ENCODE data around the gene TMEM132D.
"Not testable (repeated sequence)": the region's sequence is repeated elsewhere in the genome, so short reads cannot be mapped to it uniquely, and the experiment has no call there.

Gene TMEM132D

DNA sequence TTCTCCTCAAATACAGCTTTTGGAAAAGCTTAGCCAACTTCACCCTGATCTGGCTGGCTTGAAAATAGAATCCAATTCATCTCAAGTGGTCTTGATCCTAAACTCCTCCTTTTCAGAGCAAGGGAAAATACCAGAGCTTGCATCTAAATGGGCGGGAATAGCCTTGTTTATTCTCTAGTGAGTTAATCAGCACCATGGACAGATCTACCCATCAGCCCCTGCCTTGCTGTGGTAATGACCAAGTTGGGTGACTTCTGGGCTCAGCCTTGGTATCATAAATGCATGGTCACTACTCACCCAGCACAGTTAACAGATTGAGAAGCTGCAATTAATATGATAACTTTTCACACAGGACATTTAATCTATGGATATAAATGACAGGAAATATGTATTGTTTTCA, 853.9 kb downstream of the TMEM132D start:
- Histone ChIP-seq H3K9ac (ENCODE audit: low read length) (no peak overlapping the region), H3K79me2 (ENCODE audit: insufficient read depth, low read length) (no peaks in the 10 kb centered on the region), H3K27ac (ENCODE audit: low read depth, low read length) (no peak overlapping the region), H3K4me2 (ENCODE audit: low read depth, low read length, poor library complexity, severe bottlenecking) (no peak overlapping the region), H3F3A (ENCODE audit: insufficient read depth) (no peaks in the 10 kb centered on the region), H3K9me3 (ENCODE audit: insufficient read depth, low read length) (no peaks in the 10 kb centered on the region), H3K4me3 (ENCODE audit: insufficient read depth, low read length, poor library complexity, severe bottlenecking) (no peak overlapping the region), H4K20me1 (ENCODE audit: low read depth, low read length) (no peaks in the 10 kb centered on the region), H3K9me2 (replicated peaks; ENCODE audit: insufficient read depth, low read length) (no peaks in the 10 kb centered on the region), H2AFZ (ENCODE audit: low read depth, low read length, severe bottlenecking) (no peak overlapping the region), H3K36me3 (ENCODE audit: low read length) (no peaks in the 10 kb centered on the region), H3K27me3 (ENCODE audit: low read length) (0 out of 2 replicates have a peak, but pooled peaks cover 2% of the 10 kb centered on the region)
- TF ChIP-seq EZH2phosphoT487 (conservative IDR thresholded peaks at IDR 0.05; ENCODE audit: low read length) = no peak
- TF ChIP-seq CTCF (IDR thresholded peaks at IDR 0.05; ENCODE audit: insufficient read depth, low read length, poor library complexity, severe bottlenecking) = no peak

- not testable (repeated sequence) for H3K27me3 ChIP-seq (ENCODE audit: low read length); H3K4me2 ChIP-seq (ENCODE audit: low read depth, low read length, poor library complexity, severe bottlenecking); H2AFZ ChIP-seq (ENCODE audit: low read depth, low read length, severe bottlenecking); H3F3A ChIP-seq (ENCODE audit: insufficient read depth); H3K9me2 ChIP-seq (replicated peaks; ENCODE audit: insufficient read depth, low read length); H3K36me3 ChIP-seq (ENCODE audit: low read length); H3K27ac ChIP-seq (ENCODE audit: low read depth, low read length); H3K9ac ChIP-seq (ENCODE audit: low read length); H4K20me1 ChIP-seq (ENCODE audit: low read depth, low read length); H3K9me3 ChIP-seq (ENCODE audit: insufficient read depth, low read length); H3K79me2 ChIP-seq (ENCODE audit: insufficient read depth, low read length); H3K4me3 ChIP-seq (ENCODE audit: insufficient read depth, low read length, poor library complexity, severe bottlenecking)
Measured at GRCh38 chr12:129043334-129043733, 860.5 kb downstream of the TMEM132D start.

- Histone ChIP-seq H3K4me3 (ENCODE audit: insufficient read depth, low read length, poor library complexity, severe bottlenecking) (no peak overlapping the region), H3K27ac (ENCODE audit: low read depth, low read length) (no peak overlapping the region), H3K4me2 (ENCODE audit: low read depth, low read length, poor library complexity, severe bottlenecking) (no peak overlapping the region), H3K9me2 (replicated peaks; ENCODE audit: insufficient read depth, low read length) (no peaks in the 10 kb centered on the region), H4K20me1 (ENCODE audit: low read depth, low read length) (no peaks in the 10 kb centered on the region), H3K27me3 (ENCODE audit: low read length) (no peaks in the 10 kb centered on the region), H3K9ac (ENCODE audit: low read length) (no peak overlapping the region), H3K79me2 (ENCODE audit: insufficient read depth, low read length) (no peaks in the 10 kb centered on the region), H3K36me3 (ENCODE audit: low read length) (no peaks in the 10 kb centered on the region), H3K9me3 (ENCODE audit: insufficient read depth, low read length) (no peaks in the 10 kb centered on the region), H2AFZ (ENCODE audit: low read depth, low read length, severe bottlenecking) (no peak overlapping the region), H3F3A (ENCODE audit: insufficient read depth) (no peaks in the 10 kb centered on the region)
- TF ChIP-seq CTCF (IDR thresholded peaks at IDR 0.05; ENCODE audit: insufficient read depth, low read length, poor library complexity, severe bottlenecking) (no peak), EZH2phosphoT487 (conservative IDR thresholded peaks at IDR 0.05; ENCODE audit: low read length) (no peak)
Measured at GRCh38 chr12:129036135-129036534, 867.7 kb downstream of the TMEM132D start.

DNA sequence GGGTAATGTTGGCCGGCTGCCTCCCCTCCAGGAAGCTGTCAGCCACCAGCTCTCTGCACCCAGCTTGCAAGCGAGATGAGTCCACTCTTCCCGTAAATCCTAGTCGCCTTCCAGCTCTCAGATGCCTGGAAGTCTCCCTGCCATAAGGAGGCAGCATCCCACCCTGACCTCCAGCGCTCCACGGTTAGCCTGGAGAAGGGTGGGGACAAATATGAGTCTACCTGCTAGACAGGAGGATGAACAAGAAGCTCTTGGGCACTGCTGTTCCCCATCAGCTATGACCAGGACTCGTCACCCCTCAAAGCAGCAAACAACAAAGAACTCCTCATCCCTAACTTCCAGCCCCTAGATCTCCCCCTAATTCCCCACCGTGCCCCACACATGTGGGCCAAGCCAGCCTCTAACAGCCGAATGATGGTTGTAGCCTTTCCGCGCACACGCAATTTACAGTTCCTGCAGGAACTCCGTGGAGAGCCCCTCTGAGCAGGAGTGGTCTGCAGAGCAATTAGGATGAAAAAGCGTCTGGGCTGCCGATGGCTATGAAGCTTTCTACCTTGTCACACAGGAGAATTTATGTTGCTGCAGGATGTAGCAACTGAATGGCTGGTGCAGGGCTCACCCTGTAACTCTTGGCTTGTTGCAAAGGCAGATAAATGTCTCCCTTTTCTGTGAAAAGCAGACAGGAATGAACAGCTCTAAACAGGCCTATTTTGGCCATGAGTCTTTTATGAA, 869.1 kb downstream of the TMEM132D start:
- H2AFZ ChIP-seq (ENCODE audit: low read depth, low read length, severe bottlenecking) = no peak overlapping the region
- H3K27ac ChIP-seq (ENCODE audit: low read depth, low read length) = no peak overlapping the region
- no peak overlapping the region for H3K4me3 ChIP-seq (ENCODE audit: insufficient read depth, low read length, poor library complexity, severe bottlenecking)
- H3K36me3 ChIP-seq (ENCODE audit: low read length) = no peaks in the 10 kb centered on the region
- no peaks in the 10 kb centered on the region for H3K27me3 ChIP-seq (ENCODE audit: low read length)
- H4K20me1 ChIP-seq (ENCODE audit: low read depth, low read length) = no peaks in the 10 kb centered on the region
- no peaks in the 10 kb centered on the region for H3K9me2 ChIP-seq (replicated peaks; ENCODE audit: insufficient read depth, low read length)
- no peak for TF ChIP-seq EZH2phosphoT487 (conservative IDR thresholded peaks at IDR 0.05; ENCODE audit: low read length)
- TF ChIP-seq CTCF (IDR thresholded peaks at IDR 0.05; ENCODE audit: insufficient read depth, low read length, poor library complexity, severe bottlenecking) = no peak
- H3K9me3 ChIP-seq (ENCODE audit: insufficient read depth, low read length) = no peaks in the 10 kb centered on the region
- H3K9ac ChIP-seq (ENCODE audit: low read length) = no peak overlapping the region
- H3K4me2 ChIP-seq (ENCODE audit: low read depth, low read length, poor library complexity, severe bottlenecking) = no peak overlapping the region
- H3F3A ChIP-seq (ENCODE audit: insufficient read depth) = no peaks in the 10 kb centered on the region
- no peaks in the 10 kb centered on the region for H3K79me2 ChIP-seq (ENCODE audit: insufficient read depth, low read length)

Measured in SU-DHL-6 (cell line).